IPS-15b (cell line): ENCODE measurements around the gene RRAGC.
"Not testable (repeated sequence)": the region's sequence is repeated elsewhere in the genome, so short reads cannot be mapped to it uniquely, and the experiment has no call there.

Source experiments
- H3K27me3 ChIP-seq: one replicate; pipeline ENCODE4 v1.6.1; 2013; ENCODE audit warnings: low read length; ENCODE audit not compliant: control insufficient read depth, insufficient read depth
- H3K36me3 ChIP-seq: one replicate; pipeline ENCODE4 v1.6.1; 2013; ENCODE audit warnings: low read length; ENCODE audit not compliant: control insufficient read depth, insufficient read depth
- H3K4me1 ChIP-seq: one replicate; pipeline ENCODE4 v1.6.1; 2013; ENCODE audit warnings: mild to moderate bottlenecking, low read length; ENCODE audit not compliant: control insufficient read depth, insufficient read depth
- H3K4me3 ChIP-seq: one replicate; pipeline ENCODE4 v1.5.1; 2013; ENCODE audit warnings: low read depth, low read length
- H3K9ac ChIP-seq: one replicate; pipeline ENCODE4 v1.6.1; 2013; ENCODE audit warnings: low read depth, mild to moderate bottlenecking, low read length
- H3K9me3 ChIP-seq: one replicate; pipeline ENCODE4 v1.6.1; 2013; ENCODE audit warnings: mild to moderate bottlenecking, low read length; ENCODE audit not compliant: control insufficient read depth, insufficient read depth

RRAGC gene

DNA sequence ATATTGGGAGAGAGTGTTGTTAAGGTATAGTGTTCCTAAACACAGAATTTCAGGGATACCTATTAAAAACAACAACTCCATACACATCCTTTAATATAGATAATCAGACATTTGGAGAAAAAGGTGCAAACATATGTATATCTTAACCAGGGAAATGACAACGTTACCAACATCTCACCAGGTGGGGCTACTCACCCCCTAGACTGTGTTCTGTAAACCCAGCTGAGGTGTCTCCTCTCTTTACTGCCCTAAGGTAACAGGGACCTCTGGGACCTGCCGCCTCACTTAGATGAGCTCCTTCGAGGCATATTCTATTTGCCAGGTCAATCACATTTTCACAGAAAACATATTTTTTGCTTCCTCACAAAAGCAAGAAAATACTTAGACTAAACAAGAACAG is 13.4 kb downstream of the RRAGC start:
- Histone ChIP-seq H3K9ac (no peak overlapping the region), H3K36me3 (peaks cover 8% of the 10 kb centered on the region), H3K4me1 (peaks cover 3% of the 10 kb centered on the region), H3K4me3 (no peak overlapping the region), H3K9me3 (no peaks in the 10 kb centered on the region), H3K27me3 (no peaks in the 10 kb centered on the region)

GRCh38 chr1:38845088-38845487 is 14.5 kb downstream of the RRAGC start:
- not testable (repeated sequence) for H3K36me3 ChIP-seq, H3K9ac ChIP-seq, H3K4me1 ChIP-seq, H3K27me3 ChIP-seq, H3K9me3 ChIP-seq, H3K4me3 ChIP-seq

DNA sequence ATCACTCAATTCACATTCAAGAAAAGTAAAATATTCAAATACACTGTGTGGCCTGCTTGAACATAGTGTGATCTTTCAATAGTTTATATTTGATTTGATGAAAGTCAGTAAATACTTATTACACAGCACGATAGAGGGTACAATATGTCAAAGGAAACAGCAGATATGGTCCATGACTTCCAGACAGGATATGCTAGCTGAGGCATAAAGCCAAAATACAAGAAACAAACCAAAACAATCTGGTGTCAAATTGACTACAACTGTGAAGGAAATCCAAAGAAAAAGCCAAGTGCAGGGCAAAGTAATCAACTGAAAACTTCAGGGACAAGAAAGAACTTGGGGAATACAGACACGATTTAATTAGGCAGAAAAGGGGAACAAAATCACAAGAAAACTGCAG is 19.3 kb downstream of the RRAGC start:
- Histone ChIP-seq H3K4me1 (peaks cover 6% of the 10 kb centered on the region), H3K4me3 (no peak overlapping the region), H3K36me3 (peaks cover 3% of the 10 kb centered on the region), H3K27me3 (no peaks in the 10 kb centered on the region), H3K9me3 (no peaks in the 10 kb centered on the region), H3K9ac (no peak overlapping the region)

DNA sequence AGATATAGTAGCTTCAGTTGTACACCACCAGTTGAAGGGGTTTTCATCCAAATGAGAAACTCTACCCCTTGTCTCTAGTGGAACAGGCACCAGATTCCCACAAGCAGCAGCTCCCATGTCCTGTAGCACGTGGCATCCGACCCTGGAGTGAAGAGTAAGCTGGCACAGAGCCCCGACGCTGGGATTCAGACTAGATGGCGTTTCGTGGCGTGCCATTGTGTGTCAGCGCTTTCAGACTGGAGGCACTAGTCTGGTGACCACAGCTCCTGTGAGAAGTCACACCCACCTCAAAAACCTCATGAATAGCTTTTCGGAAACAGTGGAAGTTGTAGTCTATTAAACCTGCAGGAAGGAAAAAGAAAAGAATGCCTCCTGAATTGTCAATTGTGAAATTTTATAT is 20.2 kb downstream of the RRAGC start:
- Histone ChIP-seq H3K27me3 (no peaks in the 10 kb centered on the region), H3K36me3 (peaks cover 3% of the 10 kb centered on the region), H3K9ac (no peak overlapping the region), H3K4me3 (no peak overlapping the region), H3K9me3 (no peaks in the 10 kb centered on the region), H3K4me1 (peaks cover 6% of the 10 kb centered on the region)

DNA sequence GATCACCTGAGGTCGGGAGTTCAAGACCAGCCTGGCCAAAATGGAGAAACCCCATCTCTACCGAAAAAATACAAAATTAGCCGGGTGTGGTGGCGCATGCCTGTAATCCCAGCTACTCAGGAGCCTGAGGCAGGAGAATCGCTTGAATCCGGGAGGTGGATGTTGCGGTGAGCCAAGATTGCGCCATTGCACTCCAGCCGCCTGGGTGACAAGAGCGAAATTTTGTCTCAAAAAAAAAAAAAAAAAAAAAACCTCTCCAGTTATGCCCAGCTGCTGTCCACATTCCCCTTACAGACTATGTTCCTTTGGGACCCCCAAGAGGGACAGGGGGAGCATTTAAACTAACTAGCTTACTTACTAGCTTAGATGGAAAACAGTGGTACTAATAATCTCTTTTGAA is 23.3 kb downstream of the RRAGC start:
- H3K9ac ChIP-seq, H3K9me3 ChIP-seq, H3K4me1 ChIP-seq, H3K27me3 ChIP-seq, H3K4me3 ChIP-seq, H3K36me3 ChIP-seq: not testable (repeated sequence)

GRCh38 chr1:38834937-38835827 is 24.4 kb downstream of the RRAGC start:
- Histone ChIP-seq H3K4me1 (peaks cover 2% of the 10 kb centered on the region), H3K27me3 (peaks cover 6% of the 10 kb centered on the region), H3K9ac (no peak overlapping the region), H3K4me3 (no peak overlapping the region), H3K9me3 (no peaks in the 10 kb centered on the region), H3K36me3 (peaks cover 3% of the 10 kb centered on the region)

DNA sequence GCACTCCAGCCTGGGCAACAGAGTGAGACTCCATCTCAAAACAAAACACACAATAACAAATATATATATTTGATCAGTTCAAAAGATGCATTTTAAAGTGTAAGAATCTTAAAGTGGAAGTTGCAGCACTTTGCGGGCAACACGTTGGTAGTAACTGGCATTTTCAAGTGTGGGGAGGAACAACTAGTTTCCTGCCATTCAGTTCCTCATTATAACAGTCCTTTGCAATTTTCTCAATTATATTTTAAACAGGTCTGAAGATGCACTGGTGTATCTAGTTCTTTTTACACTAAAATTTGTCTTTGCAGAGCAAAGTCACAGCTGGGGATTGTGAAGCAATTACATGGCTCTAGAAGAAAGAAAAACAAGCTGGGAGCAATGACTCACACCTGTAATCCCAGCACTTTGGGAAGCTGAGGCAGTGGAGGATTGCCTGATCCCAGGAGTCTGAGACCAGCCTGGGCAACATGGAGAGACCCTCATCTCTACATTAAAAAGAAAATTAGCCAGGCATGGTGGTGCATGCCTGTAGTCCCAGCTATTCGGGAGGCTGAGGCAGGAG is 25.3 kb downstream of the RRAGC start:
- Histone ChIP-seq H3K36me3 (peaks cover 1% of the 10 kb centered on the region), H3K9me3 (no peaks in the 10 kb centered on the region), H3K27me3 (peaks cover 6% of the 10 kb centered on the region), H3K9ac (no peak overlapping the region), H3K4me1 (peaks cover 2% of the 10 kb centered on the region), H3K4me3 (no peak overlapping the region)

- H3K4me1 ChIP-seq: peaks cover 2% of the 10 kb centered on the region
These were observed 26.4 kb downstream of the RRAGC start for GRCh38 chr1:38833146-38833545.

GRCh38 chr1:38832370-38832734 is 27.2 kb downstream of the RRAGC start:
- Histone ChIP-seq H3K4me1 (peaks cover 2% of the 10 kb centered on the region), H3K4me3 (no peak overlapping the region), H3K27me3 (peaks cover 6% of the 10 kb centered on the region), H3K9me3 (no peaks in the 10 kb centered on the region), H3K9ac (no peak overlapping the region), H3K36me3 (no peaks in the 10 kb centered on the region)

More at GRCh38 chr1:38833146-38833545, 26.4 kb downstream of the RRAGC start:
- peaks cover 6% of the 10 kb centered on the region for H3K27me3 ChIP-seq
- no peaks in the 10 kb centered on the region for H3K36me3 ChIP-seq
- H3K9me3 ChIP-seq: no peaks in the 10 kb centered on the region
- no peak overlapping the region for H3K9ac ChIP-seq
- no peak overlapping the region for H3K4me3 ChIP-seq

- Histone ChIP-seq H3K9me3 (no peaks in the 10 kb centered on the region), H3K4me3 (no peak overlapping the region), H3K36me3 (no peaks in the 10 kb centered on the region), H3K9ac (no peak overlapping the region), H3K4me1 (peaks cover 2% of the 10 kb centered on the region), H3K27me3 (peaks cover 6% of the 10 kb centered on the region)
These were observed 27.7 kb downstream of the RRAGC start for GRCh38 chr1:38831731-38832369.

DNA sequence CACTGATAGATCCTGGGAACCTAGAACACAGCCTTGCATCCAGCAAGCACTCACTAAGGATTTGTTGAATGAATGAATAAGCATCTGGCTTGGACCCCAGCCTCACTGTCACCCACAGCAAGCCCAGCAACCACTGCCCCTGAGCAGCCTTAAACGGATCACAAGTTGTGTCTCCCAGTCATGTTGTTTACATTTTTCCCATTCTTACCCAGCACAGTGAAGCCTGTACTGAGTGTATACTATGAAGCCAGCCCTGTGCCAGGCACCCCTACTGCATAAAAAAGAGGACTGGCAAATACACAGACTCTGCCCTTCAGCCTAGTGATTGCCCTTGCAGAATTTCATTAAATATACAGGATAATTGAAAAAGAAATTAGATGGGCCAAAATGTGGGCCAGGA is 30.2 kb downstream of the RRAGC start:
- H3K4me1 ChIP-seq: no peaks in the 10 kb centered on the region
- no peaks in the 10 kb centered on the region for H3K36me3 ChIP-seq
- H3K9me3 ChIP-seq: no peaks in the 10 kb centered on the region
- no peak overlapping the region for H3K9ac ChIP-seq
- no peak overlapping the region for H3K4me3 ChIP-seq
- peaks cover 7% of the 10 kb centered on the region for H3K27me3 ChIP-seq

DNA sequence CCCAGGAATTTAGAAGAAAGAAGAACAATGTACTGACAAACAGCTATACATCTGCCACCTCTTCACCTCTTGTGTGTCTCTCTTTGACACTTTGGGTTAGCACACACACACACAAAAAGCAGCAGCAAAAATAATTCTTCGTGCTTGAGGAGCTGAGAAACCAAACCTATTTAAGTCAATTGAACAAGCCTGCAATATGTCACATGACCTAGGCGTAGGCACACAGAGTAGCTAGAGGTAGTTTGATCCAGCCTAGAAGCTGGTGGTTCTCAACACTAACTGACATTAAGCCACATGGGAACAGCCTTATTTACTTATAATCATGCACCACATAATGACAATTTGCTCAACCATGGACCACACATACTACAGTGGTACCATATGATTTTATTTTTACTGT is 32.3 kb downstream of the RRAGC start:
- H3K4me3 ChIP-seq: no peak overlapping the region
- H3K4me1 ChIP-seq: no peaks in the 10 kb centered on the region
- H3K9ac ChIP-seq: no peak overlapping the region
- H3K27me3 ChIP-seq: peaks cover 8% of the 10 kb centered on the region
- no peaks in the 10 kb centered on the region for H3K9me3 ChIP-seq
- no peaks in the 10 kb centered on the region for H3K36me3 ChIP-seq
